ENCODE results near the gene COL9A3.

DNA sequence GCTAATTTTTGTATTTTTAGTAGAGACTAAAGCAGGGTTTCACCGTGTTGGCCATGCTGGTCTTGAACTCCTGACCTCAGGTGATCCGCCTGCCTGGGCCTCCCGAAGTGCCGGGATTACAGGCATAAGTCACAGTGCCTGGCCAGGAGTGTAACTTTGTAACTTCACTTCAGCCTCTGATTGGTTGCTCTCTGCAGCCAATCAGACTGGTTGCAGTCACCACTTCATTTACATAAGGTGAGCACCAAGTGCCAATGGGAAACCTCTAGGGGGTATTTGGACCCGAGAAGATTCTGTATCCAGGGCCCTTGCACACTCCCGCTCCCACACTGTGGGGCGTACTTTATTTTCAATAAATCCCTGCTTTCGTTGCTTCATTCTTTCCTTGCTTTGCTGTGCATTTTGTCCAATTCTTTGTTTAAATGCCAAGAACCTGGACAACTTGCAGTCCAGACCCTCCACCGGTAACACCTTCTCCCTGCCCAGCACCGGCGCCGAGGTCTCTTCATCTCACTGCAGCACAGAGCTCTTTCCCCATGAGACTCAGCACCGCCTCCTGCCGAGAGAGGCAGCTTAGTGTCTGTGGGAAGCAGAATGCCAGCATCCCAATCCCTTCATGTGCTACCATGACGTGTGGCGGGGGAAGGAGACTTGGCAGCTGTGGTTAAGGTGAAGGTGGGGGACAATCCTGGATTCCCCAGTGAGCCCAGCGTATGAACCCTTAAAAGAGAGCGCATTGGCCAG is 34.5 kb upstream of the COL9A3 start:
- TF ChIP-seq, protein P1, sequence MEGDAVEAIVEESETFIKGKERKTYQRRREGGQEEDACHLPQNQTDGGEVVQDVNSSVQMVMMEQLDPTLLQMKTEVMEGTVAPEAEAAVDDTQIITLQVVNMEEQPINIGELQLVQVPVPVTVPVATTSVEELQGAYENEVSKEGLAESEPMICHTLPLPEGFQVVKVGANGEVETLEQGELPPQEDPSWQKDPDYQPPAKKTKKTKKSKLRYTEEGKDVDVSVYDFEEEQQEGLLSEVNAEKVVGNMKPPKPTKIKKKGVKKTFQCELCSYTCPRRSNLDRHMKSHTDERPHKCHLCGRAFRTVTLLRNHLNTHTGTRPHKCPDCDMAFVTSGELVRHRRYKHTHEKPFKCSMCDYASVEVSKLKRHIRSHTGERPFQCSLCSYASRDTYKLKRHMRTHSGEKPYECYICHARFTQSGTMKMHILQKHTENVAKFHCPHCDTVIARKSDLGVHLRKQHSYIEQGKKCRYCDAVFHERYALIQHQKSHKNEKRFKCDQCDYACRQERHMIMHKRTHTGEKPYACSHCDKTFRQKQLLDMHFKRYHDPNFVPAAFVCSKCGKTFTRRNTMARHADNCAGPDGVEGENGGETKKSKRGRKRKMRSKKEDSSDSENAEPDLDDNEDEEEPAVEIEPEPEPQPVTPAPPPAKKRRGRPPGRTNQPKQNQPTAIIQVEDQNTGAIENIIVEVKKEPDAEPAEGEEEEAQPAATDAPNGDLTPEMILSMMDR (IDR thresholded peaks at IDR 0.05; ENCODE audit: low read length): peak; percentile 25; the same call in 1 of the 2 replicates
- TF ChIP-seq EZH2 (optimal IDR thresholded peaks at IDR 0.05; ENCODE audit: low read depth, low read length) (no peak), EZH2phosphoT487 (IDR thresholded peaks at IDR 0.05; ENCODE audit: low read length) (no peak)

All from MM.1S (cell line).